GM12891 (cell line): ENCODE data around the gene FAM89B.

Experiments used
- PAX5 ChIP-seq: IDR thresholded peaks from 2 replicates; pipeline ENCODE4 v1.6.1; 2011; ENCODE audit warnings: low read length, moderate library complexity, mild to moderate bottlenecking; ENCODE audit not compliant: insufficient read depth, severe bottlenecking
- POLR2A ChIP-seq: IDR thresholded peaks from 2 replicates; pipeline ENCODE4 v1.6.1; 2011; ENCODE audit warnings: low read depth, low read length, control low read depth
- POLR2AphosphoS5 ChIP-seq: IDR thresholded peaks from 2 replicates; pipeline ENCODE4 v1.6.1; 2011; ENCODE audit warnings: low read depth, low read length, control low read depth
- POU2F2 ChIP-seq: IDR thresholded peaks from 2 replicates; pipeline ENCODE4 v1.6.1; 2011; ENCODE audit warnings: low read depth, mild to moderate bottlenecking, control low read depth, low read length, moderate library complexity
- SPI1 ChIP-seq: IDR thresholded peaks from 2 replicates; pipeline ENCODE4 v1.6.1; 2011; ENCODE audit warnings: low read depth, low read length, control low read depth
- TAF1 ChIP-seq: IDR thresholded peaks from 2 replicates; pipeline ENCODE4 v1.6.1; 2011; ENCODE audit warnings: low read depth, low read length, control low read depth

DNA sequence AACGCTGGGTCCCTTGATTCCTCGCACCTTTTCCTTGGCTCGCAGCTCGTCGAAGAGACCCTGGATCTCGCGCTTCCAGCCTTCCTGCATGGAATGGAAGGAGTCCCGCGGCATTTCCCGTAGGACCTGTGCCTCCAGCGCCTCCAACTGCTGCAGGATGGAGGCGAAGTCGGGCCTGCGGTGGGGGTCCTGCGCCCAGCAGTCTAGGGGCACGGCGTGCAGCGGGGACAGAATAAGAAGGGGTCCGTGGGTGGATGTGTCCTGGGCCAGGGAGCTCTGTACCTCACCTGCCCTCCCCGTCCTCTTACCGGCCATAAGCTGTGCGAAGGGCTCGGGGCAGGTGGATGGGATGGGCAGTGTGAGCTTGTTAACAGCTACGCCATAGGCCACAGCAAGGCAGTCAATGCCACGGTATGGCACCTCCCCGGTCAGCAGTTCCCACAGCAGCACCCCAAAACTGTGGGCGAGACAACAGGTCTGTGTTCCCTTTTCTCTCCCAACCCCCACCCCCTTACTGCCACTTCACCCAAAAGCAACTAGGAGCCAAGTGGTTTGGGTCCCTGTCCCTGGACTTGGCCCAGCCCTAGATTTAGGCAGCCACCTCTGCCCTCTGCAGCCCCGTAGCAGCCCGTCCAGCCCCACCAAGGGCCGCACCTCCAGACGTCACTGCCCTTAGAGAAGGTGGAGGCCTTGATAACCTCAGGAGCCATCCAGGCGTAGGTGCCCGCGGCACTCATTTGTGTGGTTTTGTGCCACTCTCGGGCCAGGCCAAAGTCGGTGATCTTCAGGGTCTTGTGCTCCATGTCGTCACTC lies 35.5 kb downstream of the FAM89B start:
- TF ChIP-seq POLR2AphosphoS5 (no peak), POLR2A (no peak), TAF1 (no peak), POU2F2 (no peak), SPI1 (no peak), PAX5 (no peak)
